ENCODE measurements around the gene IL17A.

Gene IL17A

GRCh38 chr6:52186075-52186474 is at the start of gene IL17A:
Gene IL17A (plus strand): TSS chr6:52186375. CDS start chr6:52186432, 57 bp downstream.
- no peak for DNase-seq (ENCODE audit: low spot score)

GRCh38 chr6:52136934-52137467 is 49.2 kb upstream of the IL17A start:
- DNase-seq (ENCODE audit: low spot score): no peak

- no peak for DNase-seq (ENCODE audit: low spot score)
Observed at GRCh38 chr6:52138284-52138683, 47.9 kb upstream of the IL17A start.

GRCh38 chr6:52139985-52140680 is 46.0 kb upstream of the IL17A start:
- no peak for DNase-seq (ENCODE audit: low spot score)

- DNase-seq (ENCODE audit: low spot score): no peak
Observed at GRCh38 chr6:52141596-52141995, 44.6 kb upstream of the IL17A start.

GRCh38 chr6:52142556-52142955 is 43.6 kb upstream of the IL17A start:
- no peak for DNase-seq (ENCODE audit: low spot score)

GRCh38 chr6:52143551-52143950 is 42.6 kb upstream of the IL17A start:
- no peak for DNase-seq (ENCODE audit: low spot score)

- no peak for DNase-seq (ENCODE audit: low spot score)
Observed at GRCh38 chr6:52144196-52145076, 41.7 kb upstream of the IL17A start.

- DNase-seq (ENCODE audit: low spot score): no peak
Observed at GRCh38 chr6:52146851-52147445, 39.2 kb upstream of the IL17A start.

GRCh38 chr6:52149076-52149475 is 37.1 kb upstream of the IL17A start:
- DNase-seq (ENCODE audit: low spot score): no peak

- DNase-seq (ENCODE audit: low spot score): no peak
Observed at GRCh38 chr6:52149949-52150348, 36.2 kb upstream of the IL17A start.

GRCh38 chr6:52152070-52152423 is 34.1 kb upstream of the IL17A start:
- no peak for DNase-seq (ENCODE audit: low spot score)

GRCh38 chr6:52152711-52153160 is 33.4 kb upstream of the IL17A start:
- DNase-seq (ENCODE audit: low spot score): no peak

- DNase-seq (ENCODE audit: low spot score): no peak
Observed at GRCh38 chr6:52154381-52154780, 31.8 kb upstream of the IL17A start.

GRCh38 chr6:52155791-52156576 is 30.2 kb upstream of the IL17A start:
- DNase-seq (ENCODE audit: low spot score): no peak

- DNase-seq (ENCODE audit: low spot score): no peak
Observed at GRCh38 chr6:52157301-52157941, 28.8 kb upstream of the IL17A start.

GRCh38 chr6:52160472-52161104 is 25.6 kb upstream of the IL17A start:
- no peak for DNase-seq (ENCODE audit: low spot score)

- no peak for DNase-seq (ENCODE audit: low spot score)
Observed at GRCh38 chr6:52161689-52162438, 24.3 kb upstream of the IL17A start.

GRCh38 chr6:52162940-52163908 is 23.0 kb upstream of the IL17A start:
- peak; percentile 54 for DNase-seq (ENCODE audit: low spot score)

Measured in NAMALWA (cell line).